ENCODE data around the gene LRRK1. TPM values are rescaled to one million over a fixed set of nuclear protein-coding genes. Genes with fewer than 3 reads are reported as not detected.

LRRK1 gene
- total RNA-seq, 1 experiment from 2014 or later: 7.6 TPM

GRCh38 chr15:101087172-101087769 lies 168.1 kb downstream of the LRRK1 start (continued):
- TF ChIP-seq ZNF281 (CRISPR knock-in tag; IDR thresholded peaks at IDR 0.05) (no peak), NFYB (CRISPR knock-in tag; conservative IDR thresholded peaks at IDR 0.05; ENCODE audit: low read depth) (no peak), ZNF138 (CRISPR knock-in tag; conservative IDR thresholded peaks at IDR 0.05) (no peak), ZNF512 (CRISPR knock-in tag; IDR thresholded peaks at IDR 0.05; ENCODE audit: borderline replicate concordance) (no peak)

DNA sequence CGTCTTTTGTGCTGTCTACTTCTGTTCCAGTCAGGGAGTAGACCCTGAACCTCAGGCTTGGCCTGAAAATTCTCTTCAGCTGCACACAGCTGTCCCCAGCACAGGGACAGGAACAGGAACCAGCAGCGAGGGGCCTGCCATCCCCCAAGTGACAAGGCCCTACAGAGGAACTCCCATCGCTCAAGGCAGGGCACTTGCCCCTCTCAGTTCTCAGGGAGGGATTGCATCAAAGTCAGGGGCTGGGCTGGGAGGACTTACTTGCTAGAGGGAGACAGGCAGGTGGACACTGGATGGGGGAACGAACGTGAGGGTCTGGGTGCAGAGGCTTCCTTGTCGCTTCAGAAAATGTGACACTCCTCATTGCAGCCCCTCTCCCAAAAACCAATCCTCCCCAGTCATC lies 169.1 kb downstream of the LRRK1 start:
- POLR2A ChIA-PET: no interaction called here

DNA sequence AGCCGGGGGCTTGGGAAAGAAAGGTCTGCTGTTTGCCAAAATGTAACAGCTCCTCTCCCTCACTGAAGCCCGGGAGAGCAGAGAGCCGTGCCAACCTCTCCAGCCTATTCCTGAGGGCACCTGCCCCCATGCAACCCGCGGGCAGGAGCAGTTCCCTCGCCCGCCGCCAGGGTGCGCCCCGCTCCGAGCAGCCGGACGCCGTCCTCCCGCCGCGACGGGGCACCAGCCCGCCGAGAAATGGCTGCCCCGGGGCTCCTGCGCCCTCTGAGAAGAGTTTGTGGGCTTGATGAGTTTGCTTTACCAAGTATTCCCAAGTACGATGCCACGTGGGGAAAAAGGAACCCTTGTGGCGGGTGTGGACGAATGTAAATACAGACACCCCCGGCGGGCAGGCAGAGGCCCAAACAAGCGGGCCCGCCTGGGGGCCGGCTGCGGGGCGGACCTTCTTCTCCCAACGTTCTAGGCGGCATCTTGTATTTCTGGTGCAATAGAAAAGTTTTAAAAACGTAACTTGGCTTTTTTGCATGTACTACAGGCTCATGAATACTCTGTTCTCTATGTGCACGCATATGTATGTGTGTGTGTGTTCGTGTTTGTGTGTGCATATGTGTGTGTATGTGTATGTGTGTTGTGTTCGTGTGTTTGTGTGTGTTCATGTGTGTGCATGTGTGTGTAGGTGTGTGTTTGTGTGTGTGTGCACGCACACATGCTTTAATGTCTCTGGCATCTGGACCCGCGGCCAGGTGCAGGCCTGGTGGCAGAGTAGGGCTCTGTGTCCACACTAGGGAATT lies 169.8 kb downstream of the LRRK1 start:
- DNase-seq (ENCODE audit: low spot score) (peak; percentile 80), ATAC-seq (peak; percentile 89)
- Mint-ChIP-seq H3K27ac (no peak overlapping the region), H3K27me3 (ENCODE audit: low read depth) (no peaks in the 10 kb centered on the region), H3K4me3 (no peak overlapping the region), H3K36me3 (no peaks in the 10 kb centered on the region), H3K9me3 (0 out of 2 replicates have a peak, but pooled peaks cover 2% of the 10 kb centered on the region), H3K4me1 (peaks cover 18% of the 10 kb centered on the region; the same call in 1 of the 2 replicates)
- TF ChIP-seq ZNF425 (CRISPR knock-in tag; conservative IDR thresholded peaks at IDR 0.05): no peak
- TF ChIP-seq KAT7 (CRISPR knock-in tag; IDR thresholded peaks at IDR 0.05; ENCODE audit: borderline replicate concordance): no peak
- TF ChIP-seq ZNF423 (CRISPR knock-in tag; IDR thresholded peaks at IDR 0.05): peak; percentile 34; the same call in 1 of the 2 replicates
- peak; percentile 36; the same call in 1 of the 2 replicates for TF ChIP-seq HMGXB4 (CRISPR knock-in tag; IDR thresholded peaks at IDR 0.05)
- no peak for TF ChIP-seq TP53 (CRISPR knock-in tag; IDR thresholded peaks at IDR 0.05)
- 0 out of 2 replicates have a peak, but pooled peaks have one; percentile 39 for TF ChIP-seq ETV6 (CRISPR knock-in tag; IDR thresholded peaks at IDR 0.05)
- TF ChIP-seq EMX1 (CRISPR knock-in tag; IDR thresholded peaks at IDR 0.05): 0 out of 2 replicates have a peak, but pooled peaks have one; percentile 32
- TF ChIP-seq ERG (CRISPR knock-in tag; IDR thresholded peaks at IDR 0.05): 0 out of 2 replicates have a peak, but pooled peaks have one; percentile 37
- TF ChIP-seq SP1 (CRISPR knock-in tag; conservative IDR thresholded peaks at IDR 0.05): peak; percentile 35; the same call in 1 of the 2 replicates
- peak; percentile 55 for TF ChIP-seq MAX (CRISPR knock-in tag; IDR thresholded peaks at IDR 0.05)
- TF ChIP-seq, protein P1, sequence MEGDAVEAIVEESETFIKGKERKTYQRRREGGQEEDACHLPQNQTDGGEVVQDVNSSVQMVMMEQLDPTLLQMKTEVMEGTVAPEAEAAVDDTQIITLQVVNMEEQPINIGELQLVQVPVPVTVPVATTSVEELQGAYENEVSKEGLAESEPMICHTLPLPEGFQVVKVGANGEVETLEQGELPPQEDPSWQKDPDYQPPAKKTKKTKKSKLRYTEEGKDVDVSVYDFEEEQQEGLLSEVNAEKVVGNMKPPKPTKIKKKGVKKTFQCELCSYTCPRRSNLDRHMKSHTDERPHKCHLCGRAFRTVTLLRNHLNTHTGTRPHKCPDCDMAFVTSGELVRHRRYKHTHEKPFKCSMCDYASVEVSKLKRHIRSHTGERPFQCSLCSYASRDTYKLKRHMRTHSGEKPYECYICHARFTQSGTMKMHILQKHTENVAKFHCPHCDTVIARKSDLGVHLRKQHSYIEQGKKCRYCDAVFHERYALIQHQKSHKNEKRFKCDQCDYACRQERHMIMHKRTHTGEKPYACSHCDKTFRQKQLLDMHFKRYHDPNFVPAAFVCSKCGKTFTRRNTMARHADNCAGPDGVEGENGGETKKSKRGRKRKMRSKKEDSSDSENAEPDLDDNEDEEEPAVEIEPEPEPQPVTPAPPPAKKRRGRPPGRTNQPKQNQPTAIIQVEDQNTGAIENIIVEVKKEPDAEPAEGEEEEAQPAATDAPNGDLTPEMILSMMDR (IDR thresholded peaks at IDR 0.05): peak; percentile 100
- CTCF ChIA-PET: interaction anchor here (0.5 to 4.5 kb wide), 23 partner anchors 8 to 475 kb away, joined by 3 to 20 read pairs (median 4); no protein-coding TSS in a partner anchor
- POLR2A ChIA-PET: no interaction called here

More for the DNA sequence above, 169.1 kb downstream of the LRRK1 start:
- peaks cover 3% of the 10 kb centered on the region; the same call in 1 of the 2 replicates for H3K27me3 Mint-ChIP-seq (ENCODE audit: low read depth)
- no peak overlapping the region for H3K4me3 Mint-ChIP-seq
- H3K9me3 Mint-ChIP-seq: no peaks in the 10 kb centered on the region
- peaks cover 18% of the 10 kb centered on the region; the same call in 1 of the 2 replicates for H3K4me1 Mint-ChIP-seq
- ATAC-seq (no peak), DNase-seq (ENCODE audit: low spot score) (no peak)
- TF ChIP-seq HMGA2 (CRISPR knock-in tag; IDR thresholded peaks at IDR 0.05) (no peak), NR3C1 (CRISPR knock-in tag; conservative IDR thresholded peaks at IDR 0.05; ENCODE audit: low read depth) (no peak)
- CTCF ChIA-PET: interaction anchor here (0.5 to 4.5 kb wide), 22 partner anchors 9 to 476 kb away, joined by 3 to 20 read pairs (median 4); no protein-coding TSS in a partner anchor
- no peaks in the 10 kb centered on the region for H3K36me3 Mint-ChIP-seq
- no peak overlapping the region; the same call in 1 of the 2 replicates for H3K27ac Mint-ChIP-seq

Data from WTC11 (cell line).